Osteoblast (primary cell): Measurements from ENCODE around the gene MRC1. TPM values are rescaled to one million over a fixed set of nuclear protein-coding genes. Genes with fewer than 3 reads are reported as not detected.

Experiments used
- DNase-seq: peaks from one replicate; pipeline ENCODE4 v3.0.0; 2011; ENCODE audit warnings: low spot score, mixed read lengths; ENCODE audit not compliant: insufficient read length; ENCODE audit errors: missing footprints
- H2AFZ ChIP-seq: 2 replicates; pipeline ENCODE4 v1.6.0; 2011; ENCODE audit warnings: mild to moderate bottlenecking, low read length
- H3K27ac ChIP-seq: 2 replicates; pipeline ENCODE4 v1.5.1; 2011; ENCODE audit warnings: mild to moderate bottlenecking, low read depth, low read length, moderate library complexity
- H3K27me3 ChIP-seq: 2 replicates; pipeline ENCODE4 v1.6.0; 2012; ENCODE audit warnings: mild to moderate bottlenecking, control low read depth, inconsistent platforms, low read length, moderate library complexity; ENCODE audit not compliant: insufficient read depth
- H3K36me3 ChIP-seq: 2 replicates; pipeline ENCODE4 v1.5.1; 2011; ENCODE audit warnings: mild to moderate bottlenecking, low read length, control low read depth, moderate library complexity; ENCODE audit not compliant: insufficient read depth
- H3K4me1 ChIP-seq: 2 replicates; pipeline ENCODE4 v1.5.1; 2011; ENCODE audit warnings: mild to moderate bottlenecking, low read length, control low read depth, moderate library complexity; ENCODE audit not compliant: insufficient read depth
- H3K4me2 ChIP-seq: 2 replicates; pipeline ENCODE4 v1.6.0; 2011; ENCODE audit warnings: mild to moderate bottlenecking, low read length; ENCODE audit not compliant: insufficient read depth
- H3K4me3 ChIP-seq: fragments of 200-600 bp; sonication (generic); 3 replicates; pipeline ENCODE4 v1.5.1; 2012; ENCODE audit warnings: mild to moderate bottlenecking, low read length, inconsistent platforms; ENCODE audit not compliant: insufficient read depth
- H3K79me2 ChIP-seq: 2 replicates; pipeline ENCODE4 v1.6.0; 2012; ENCODE audit warnings: mild to moderate bottlenecking, low read length, control low read depth, inconsistent platforms; ENCODE audit not compliant: insufficient read depth
- H3K9me3 ChIP-seq: 2 replicates; pipeline ENCODE4 v1.5.1; 2011; ENCODE audit warnings: low read depth, low read length, control low read depth
- H4K20me1 ChIP-seq: 2 replicates; pipeline ENCODE4 v1.6.0; 2012; ENCODE audit warnings: mild to moderate bottlenecking, low read length, control low read depth; ENCODE audit not compliant: insufficient read depth
- total RNA-seq: library from RNA; depleted of rRNA; stranded (reverse); fragments of >200 nt; gene quantifications from 2 replicates; pipeline ENCODE4 v1.2.3, GENCODE V29; 2012
- TF ChIP-seq, protein P1 (sequence below): IDR thresholded peaks from 2 replicates; pipeline ENCODE4 v1.5.1; 2011; ENCODE audit warnings: mild to moderate bottlenecking, low read depth, low read length, moderate library complexity; ENCODE audit errors: extremely low read depth

Gene MRC1
- total RNA-seq, 1 donor: 0.36 TPM

DNA sequence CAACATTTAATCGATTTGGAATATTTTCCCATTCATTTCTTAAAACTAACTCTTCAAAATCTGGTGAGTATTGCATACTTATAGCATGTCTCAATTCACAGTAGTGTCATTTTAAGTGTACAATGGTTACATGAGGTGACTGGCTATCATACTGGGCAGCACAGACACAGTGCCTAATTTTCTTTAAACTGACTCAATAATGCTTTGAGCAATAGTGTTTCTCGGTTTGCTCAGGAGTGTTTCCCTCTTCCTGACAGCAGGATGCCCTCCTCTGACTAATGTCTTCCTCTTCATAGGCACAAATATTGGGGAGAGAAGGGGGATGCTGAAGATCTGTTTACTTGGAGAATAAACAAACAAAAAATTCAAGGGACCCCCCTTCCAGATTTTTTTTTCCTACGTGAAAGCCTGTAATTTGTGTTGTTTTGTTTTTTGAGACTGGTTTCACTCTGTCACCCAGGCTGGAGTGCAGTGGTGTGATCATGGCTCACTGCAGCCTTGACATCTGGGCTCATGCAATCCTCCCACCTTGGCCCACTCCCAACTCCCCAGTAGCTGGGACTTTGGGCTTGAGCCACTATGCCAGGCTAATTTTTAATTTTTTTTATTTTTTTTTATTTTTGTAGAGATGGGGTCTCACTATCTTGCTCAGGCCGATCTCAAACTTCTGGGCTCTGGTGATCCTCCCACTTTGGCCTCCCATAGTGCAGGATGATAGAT, 2.2 kb downstream of the MRC1 start:
- Histone ChIP-seq H3K27me3 (no peaks in the 10 kb centered on the region), H4K20me1 (no peaks in the 10 kb centered on the region), H3K36me3 (no peaks in the 10 kb centered on the region), H3K4me3 (no peak overlapping the region), H3K4me2 (no peak overlapping the region), H3K4me1 (no peaks in the 10 kb centered on the region), H3K27ac (no peak overlapping the region), H3K9me3 (no peaks in the 10 kb centered on the region), H3K79me2 (no peaks in the 10 kb centered on the region), H2AFZ (no peak overlapping the region)
- no peak for DNase-seq
- TF ChIP-seq, protein P1, sequence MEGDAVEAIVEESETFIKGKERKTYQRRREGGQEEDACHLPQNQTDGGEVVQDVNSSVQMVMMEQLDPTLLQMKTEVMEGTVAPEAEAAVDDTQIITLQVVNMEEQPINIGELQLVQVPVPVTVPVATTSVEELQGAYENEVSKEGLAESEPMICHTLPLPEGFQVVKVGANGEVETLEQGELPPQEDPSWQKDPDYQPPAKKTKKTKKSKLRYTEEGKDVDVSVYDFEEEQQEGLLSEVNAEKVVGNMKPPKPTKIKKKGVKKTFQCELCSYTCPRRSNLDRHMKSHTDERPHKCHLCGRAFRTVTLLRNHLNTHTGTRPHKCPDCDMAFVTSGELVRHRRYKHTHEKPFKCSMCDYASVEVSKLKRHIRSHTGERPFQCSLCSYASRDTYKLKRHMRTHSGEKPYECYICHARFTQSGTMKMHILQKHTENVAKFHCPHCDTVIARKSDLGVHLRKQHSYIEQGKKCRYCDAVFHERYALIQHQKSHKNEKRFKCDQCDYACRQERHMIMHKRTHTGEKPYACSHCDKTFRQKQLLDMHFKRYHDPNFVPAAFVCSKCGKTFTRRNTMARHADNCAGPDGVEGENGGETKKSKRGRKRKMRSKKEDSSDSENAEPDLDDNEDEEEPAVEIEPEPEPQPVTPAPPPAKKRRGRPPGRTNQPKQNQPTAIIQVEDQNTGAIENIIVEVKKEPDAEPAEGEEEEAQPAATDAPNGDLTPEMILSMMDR: no peak

GRCh38 chr10:17814973-17815372, 5.8 kb downstream of the MRC1 start:
- TF ChIP-seq, protein P1: no peak
- Histone ChIP-seq H3K79me2 (no peaks in the 10 kb centered on the region), H4K20me1 (no peaks in the 10 kb centered on the region), H2AFZ (no peak overlapping the region), H3K4me2 (no peak overlapping the region), H3K36me3 (no peaks in the 10 kb centered on the region), H3K4me3 (no peak overlapping the region), H3K9me3 (no peaks in the 10 kb centered on the region), H3K4me1 (no peaks in the 10 kb centered on the region), H3K27me3 (no peaks in the 10 kb centered on the region), H3K27ac (no peak overlapping the region)
- DNase-seq: no peak

DNA sequence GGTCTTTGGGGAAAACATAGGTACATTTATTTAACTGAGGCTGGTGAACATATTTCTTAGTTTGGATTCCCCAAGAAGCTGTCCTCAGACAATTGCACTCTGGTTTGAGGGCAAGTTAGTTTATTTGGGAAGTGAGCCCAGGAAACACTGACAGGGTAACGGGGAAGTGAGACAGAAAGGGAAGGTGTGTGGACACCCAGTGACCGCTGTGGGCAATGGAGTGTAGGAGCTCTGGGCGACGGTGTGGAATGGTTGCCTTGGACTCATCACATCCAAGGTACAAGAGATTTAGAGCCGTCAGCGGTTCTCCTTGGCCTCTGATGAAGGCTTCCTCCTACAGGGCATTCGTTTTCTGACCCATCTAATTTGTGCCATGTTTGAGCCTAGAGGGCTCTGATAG, 7.1 kb downstream of the MRC1 start:
- H2AFZ ChIP-seq: no peak overlapping the region
- no peaks in the 10 kb centered on the region for H3K27me3 ChIP-seq
- H3K79me2 ChIP-seq: no peaks in the 10 kb centered on the region
- H3K36me3 ChIP-seq: no peaks in the 10 kb centered on the region
- no peak overlapping the region for H3K27ac ChIP-seq
- H3K4me1 ChIP-seq: no peaks in the 10 kb centered on the region
- no peak overlapping the region for H3K4me2 ChIP-seq
- H4K20me1 ChIP-seq: no peaks in the 10 kb centered on the region
- no peaks in the 10 kb centered on the region for H3K9me3 ChIP-seq
- H3K4me3 ChIP-seq: no peak overlapping the region
- no peak for DNase-seq
- TF ChIP-seq, protein P1: no peak

DNA sequence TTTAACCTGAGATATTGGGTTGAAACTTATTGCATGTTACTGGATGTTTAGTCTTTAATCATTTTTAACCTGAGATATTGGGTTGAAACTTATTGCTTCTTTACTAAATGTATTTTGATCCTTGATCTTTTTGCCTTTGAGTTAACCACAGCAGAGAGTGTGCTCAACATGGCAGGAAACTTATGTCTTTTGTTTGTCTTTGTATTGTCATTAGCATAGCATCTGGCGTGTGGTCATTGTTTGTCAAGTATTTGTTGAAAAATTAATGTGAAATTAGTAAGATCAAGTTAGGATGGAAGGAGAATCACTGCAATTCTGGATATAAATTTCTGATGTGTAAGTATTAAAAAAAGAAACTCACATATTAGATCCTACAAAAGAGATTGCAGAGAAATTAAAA, 8.2 kb downstream of the MRC1 start:
- H4K20me1 ChIP-seq: no peaks in the 10 kb centered on the region
- H2AFZ ChIP-seq: no peak overlapping the region
- no peaks in the 10 kb centered on the region for H3K36me3 ChIP-seq
- H3K9me3 ChIP-seq: no peaks in the 10 kb centered on the region
- H3K27me3 ChIP-seq: peaks cover 2% of the 10 kb centered on the region
- no peak overlapping the region for H3K27ac ChIP-seq
- TF ChIP-seq, protein P1: no peak
- no peaks in the 10 kb centered on the region for H3K79me2 ChIP-seq
- H3K4me1 ChIP-seq: no peaks in the 10 kb centered on the region
- H3K4me3 ChIP-seq: no peak overlapping the region
- no peak overlapping the region for H3K4me2 ChIP-seq
- DNase-seq: no peak
